Thyroid gland (tissue), 4 donors: Measurements from ENCODE around the gene WDR59.

Experiments
- CTCF ChIP-seq, 6 experiments: fragments of 200-600 bp in 3 of 6; fragments of 450-650 bp in 3 of 6; sonication (generic) in 3 of 6; IDR thresholded peaks; one replicate each; pipeline ENCODE4 v1.5.1; 2016 to 2019; ENCODE audit warnings: antibody characterized with exemption in 6 of 6, mild to moderate bottlenecking in 2 of 6, inconsistent platforms in 1 of 6, moderate library complexity in 1 of 6
- POLR2A ChIP-seq, 2 donors: fragments of 450-650 bp; IDR thresholded peaks; one replicate each; pipeline ENCODE4 v1.6.1; 2017; ENCODE audit warnings: antibody characterized with exemption in 2 of 2, mild to moderate bottlenecking in 2 of 2, moderate library complexity in 1 of 2

- TF ChIP-seq CTCF (IDR thresholded peaks at IDR 0.05) (no peak), POLR2A (IDR thresholded peaks at IDR 0.05) (no peak)
These were observed 138.2 kb downstream of the WDR59 start for GRCh38 chr16:74846714-74847113.
